SU-DHL-6 (cell line): ENCODE measurements around the gene TESMIN.

Experiments
- H2AFZ ChIP-seq: fragments of 200-600 bp; sonication (generic); 2 replicates; pipeline ENCODE4 v1.6.1; 2014; ENCODE audit warnings: low read depth, mild to moderate bottlenecking, moderate library complexity, mixed read lengths, antibody characterized with exemption, low read length; ENCODE audit not compliant: severe bottlenecking
- H3F3A ChIP-seq: fragments of 200-600 bp; shearing (Covaris generic); 2 replicates; pipeline ENCODE4 v1.6.0; 2016; ENCODE audit warnings: antibody characterized with exemption, mild to moderate bottlenecking; ENCODE audit not compliant: insufficient read depth
- H3K27ac ChIP-seq: fragments of 200-600 bp; sonication (generic); 2 replicates; pipeline ENCODE4 v1.5.1; 2016; ENCODE audit warnings: low read depth, mild to moderate bottlenecking, low read length, moderate library complexity, mixed read lengths
- H3K27me3 ChIP-seq: fragments of 200-600 bp; sonication (generic), shearing (Covaris generic); 2 replicates; pipeline ENCODE4 v1.6.0; 2014; ENCODE audit warnings: mild to moderate bottlenecking, low read length
- H3K36me3 ChIP-seq: fragments of 200-600 bp; sonication (generic); 2 replicates; pipeline ENCODE4 v1.6.1; 2014; ENCODE audit warnings: mild to moderate bottlenecking, low read length, mixed read lengths
- H3K4me2 ChIP-seq: fragments of 300-600, 200-600 bp; shearing (Covaris generic), sonication (generic); 2 replicates; pipeline ENCODE4 v1.6.0; 2014; ENCODE audit warnings: low read length, low read depth, mild to moderate bottlenecking; ENCODE audit not compliant: poor library complexity, severe bottlenecking
- H3K4me3 ChIP-seq: fragments of 200-600 bp; sonication (generic); 2 replicates; pipeline ENCODE4 v1.5.1; 2014; ENCODE audit warnings: antibody characterized with exemption, low read length, mild to moderate bottlenecking, mixed read lengths; ENCODE audit not compliant: insufficient read depth, poor library complexity, severe bottlenecking
- H3K79me2 ChIP-seq: fragments of 200-600 bp; sonication (generic); 2 replicates; pipeline ENCODE4 v1.6.1; 2014; ENCODE audit warnings: mild to moderate bottlenecking, low read length, moderate library complexity; ENCODE audit not compliant: insufficient read depth
- H3K9ac ChIP-seq: fragments of 200-600 bp; sonication (generic); 2 replicates; pipeline ENCODE4 v1.7.0; 2014; ENCODE audit warnings: mild to moderate bottlenecking, low read length
- H3K9me2 ChIP-seq: fragments of 200-600 bp; sonication (generic); replicated peaks from 2 replicates; pipeline ENCODE4 v1.6.1; 2014; ENCODE audit warnings: low read length; ENCODE audit not compliant: insufficient read depth
- H3K9me3 ChIP-seq: fragments of 200-600 bp; sonication (generic); 2 replicates; pipeline ENCODE4 v1.6.1; 2014; ENCODE audit warnings: low read length, mixed read lengths; ENCODE audit not compliant: insufficient read depth
- H4K20me1 ChIP-seq: fragments of 200-600 bp; sonication (generic); 2 replicates; pipeline ENCODE4 v1.6.1; 2014; ENCODE audit warnings: low read depth, mild to moderate bottlenecking, antibody characterized with exemption, low read length, moderate library complexity, mixed read lengths
- EZH2phosphoT487 ChIP-seq: fragments of 200-600 bp; sonication (generic), shearing (Covaris generic); conservative IDR thresholded peaks from 2 replicates; pipeline ENCODE4 v1.6.1; 2018; ENCODE audit warnings: mild to moderate bottlenecking, antibody characterized with exemption, low read length, moderate library complexity, mixed read lengths
- TF ChIP-seq, protein P1 (sequence below): fragments of 200-600 bp; sonication (generic); IDR thresholded peaks from one replicate; pipeline ENCODE4 v1.5.1; 2017; ENCODE audit warnings: antibody characterized with exemption, mild to moderate bottlenecking, low read length, moderate library complexity; ENCODE audit not compliant: insufficient read depth, poor library complexity, severe bottlenecking

Gene TESMIN

GRCh38 chr11:68750195-68751003 is 921 bp downstream of the TESMIN start:
- Histone ChIP-seq H4K20me1 (no peaks in the 10 kb centered on the region), H3K27me3 (no peaks in the 10 kb centered on the region), H3K4me3 (no peak overlapping the region), H3K9ac (no peak overlapping the region), H3K4me2 (no peak overlapping the region), H3K9me3 (no peaks in the 10 kb centered on the region), H3K79me2 (no peaks in the 10 kb centered on the region), H3K27ac (no peak overlapping the region), H3K36me3 (no peaks in the 10 kb centered on the region), H2AFZ (no peak overlapping the region), H3K9me2 (no peaks in the 10 kb centered on the region), H3F3A (peaks cover 3% of the 10 kb centered on the region; the same call in 1 of the 2 replicates)
- TF ChIP-seq, protein P1, sequence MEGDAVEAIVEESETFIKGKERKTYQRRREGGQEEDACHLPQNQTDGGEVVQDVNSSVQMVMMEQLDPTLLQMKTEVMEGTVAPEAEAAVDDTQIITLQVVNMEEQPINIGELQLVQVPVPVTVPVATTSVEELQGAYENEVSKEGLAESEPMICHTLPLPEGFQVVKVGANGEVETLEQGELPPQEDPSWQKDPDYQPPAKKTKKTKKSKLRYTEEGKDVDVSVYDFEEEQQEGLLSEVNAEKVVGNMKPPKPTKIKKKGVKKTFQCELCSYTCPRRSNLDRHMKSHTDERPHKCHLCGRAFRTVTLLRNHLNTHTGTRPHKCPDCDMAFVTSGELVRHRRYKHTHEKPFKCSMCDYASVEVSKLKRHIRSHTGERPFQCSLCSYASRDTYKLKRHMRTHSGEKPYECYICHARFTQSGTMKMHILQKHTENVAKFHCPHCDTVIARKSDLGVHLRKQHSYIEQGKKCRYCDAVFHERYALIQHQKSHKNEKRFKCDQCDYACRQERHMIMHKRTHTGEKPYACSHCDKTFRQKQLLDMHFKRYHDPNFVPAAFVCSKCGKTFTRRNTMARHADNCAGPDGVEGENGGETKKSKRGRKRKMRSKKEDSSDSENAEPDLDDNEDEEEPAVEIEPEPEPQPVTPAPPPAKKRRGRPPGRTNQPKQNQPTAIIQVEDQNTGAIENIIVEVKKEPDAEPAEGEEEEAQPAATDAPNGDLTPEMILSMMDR: no peak
- no peak for TF ChIP-seq EZH2phosphoT487

- no peak overlapping the region for H3K4me3 ChIP-seq
Observed at GRCh38 chr11:68749229-68750123, 1.8 kb downstream of the TESMIN start.

GRCh38 chr11:68748061-68748460 is 3.3 kb downstream of the TESMIN start:
- H4K20me1 ChIP-seq: no peaks in the 10 kb centered on the region
- H3K27me3 ChIP-seq: no peaks in the 10 kb centered on the region
- H3K4me2 ChIP-seq: no peak overlapping the region
- no peak for TF ChIP-seq EZH2phosphoT487
- TF ChIP-seq, protein P1: no peak
- H3K27ac ChIP-seq: no peak overlapping the region
- no peaks in the 10 kb centered on the region for H3K36me3 ChIP-seq
- no peaks in the 10 kb centered on the region for H3K9me2 ChIP-seq
- H3F3A ChIP-seq: peaks cover 3% of the 10 kb centered on the region; the same call in 1 of the 2 replicates
- no peaks in the 10 kb centered on the region for H3K9me3 ChIP-seq
- H3K79me2 ChIP-seq: no peaks in the 10 kb centered on the region
- no peak overlapping the region for H3K9ac ChIP-seq
- H3K4me3 ChIP-seq: no peak overlapping the region
- no peak overlapping the region for H2AFZ ChIP-seq

More at GRCh38 chr11:68749229-68750123, 1.8 kb downstream of the TESMIN start:
- Histone ChIP-seq H4K20me1 (no peaks in the 10 kb centered on the region), H3K4me2 (no peak overlapping the region), H3F3A (peaks cover 3% of the 10 kb centered on the region; the same call in 1 of the 2 replicates), H3K27me3 (no peaks in the 10 kb centered on the region), H3K27ac (no peak overlapping the region), H2AFZ (no peak overlapping the region), H3K9ac (no peak overlapping the region), H3K79me2 (no peaks in the 10 kb centered on the region), H3K9me3 (no peaks in the 10 kb centered on the region), H3K36me3 (no peaks in the 10 kb centered on the region), H3K9me2 (no peaks in the 10 kb centered on the region)
- TF ChIP-seq EZH2phosphoT487: no peak
- TF ChIP-seq, protein P1: no peak
